HFF-Myc (cell line): Measurements from ENCODE around the gene SP9.
"Not testable (repeated sequence)": the region's sequence is repeated elsewhere in the genome, so short reads cannot be mapped to it uniquely, and the experiment has no call there.

ENCODE experiments used
- DNase-seq: peaks from one replicate; pipeline ENCODE4 v3.0.0-alpha.2; 2011; ENCODE audit warnings: low read depth; ENCODE audit errors: extremely low read depth
- H3K4me3 ChIP-seq: replicated peaks from 2 replicates; pipeline ENCODE4 v1.5.1; 2011; ENCODE audit warnings: low read depth, mild to moderate bottlenecking, control low read depth, low read length
- CTCF ChIP-seq: IDR thresholded peaks from 2 replicates; pipeline ENCODE4 v1.5.1; 2012; ENCODE audit warnings: mild to moderate bottlenecking, low read depth, low read length, control low read depth; ENCODE audit errors: missing control alignments

Gene SP9

GRCh38 chr2:174353004-174353403, 18.2 kb downstream of the SP9 start:
- H3K4me3 ChIP-seq = no peak overlapping the region
- DNase-seq = no peak
- TF ChIP-seq CTCF = no peak

DNA sequence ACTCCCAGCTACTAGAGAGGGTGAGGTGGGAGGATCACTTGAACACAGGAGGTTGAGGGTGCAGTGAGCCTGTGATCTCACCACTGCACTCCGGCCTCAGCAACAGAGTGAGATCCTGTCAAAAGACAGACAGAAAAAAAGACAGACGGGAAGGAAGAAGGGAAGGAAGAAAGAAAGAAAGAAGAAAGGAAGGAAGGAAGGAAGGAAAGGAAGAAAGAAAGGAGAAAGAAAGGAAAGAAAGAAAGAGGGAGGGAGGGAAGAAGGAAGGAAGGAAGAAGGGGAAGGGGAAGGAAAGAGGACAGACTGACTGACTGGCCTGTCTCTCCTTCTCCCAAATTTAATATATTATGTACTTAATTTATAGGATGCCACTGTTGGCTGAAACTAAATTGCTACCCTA, 21.6 kb downstream of the SP9 start:
- H3K4me3 ChIP-seq = no peak overlapping the region
- no peak for TF ChIP-seq CTCF
- DNase-seq = no peak

- H3K4me3 ChIP-seq, DNase-seq: not testable (repeated sequence)
These were observed 24.9 kb downstream of the SP9 start for GRCh38 chr2:174359663-174360062.

- no peak overlapping the region for H3K4me3 ChIP-seq
- no peak for TF ChIP-seq CTCF
- DNase-seq = no peak
These were observed 28.2 kb downstream of the SP9 start for GRCh38 chr2:174362949-174363348.

- not testable (repeated sequence) for DNase-seq, H3K4me3 ChIP-seq
These were observed 28.9 kb downstream of the SP9 start for GRCh38 chr2:174363492-174364225.

- TF ChIP-seq CTCF = no peak
- H3K4me3 ChIP-seq = no peak overlapping the region
- DNase-seq = no peak
These were observed 29.9 kb downstream of the SP9 start for GRCh38 chr2:174364628-174365027.

DNA sequence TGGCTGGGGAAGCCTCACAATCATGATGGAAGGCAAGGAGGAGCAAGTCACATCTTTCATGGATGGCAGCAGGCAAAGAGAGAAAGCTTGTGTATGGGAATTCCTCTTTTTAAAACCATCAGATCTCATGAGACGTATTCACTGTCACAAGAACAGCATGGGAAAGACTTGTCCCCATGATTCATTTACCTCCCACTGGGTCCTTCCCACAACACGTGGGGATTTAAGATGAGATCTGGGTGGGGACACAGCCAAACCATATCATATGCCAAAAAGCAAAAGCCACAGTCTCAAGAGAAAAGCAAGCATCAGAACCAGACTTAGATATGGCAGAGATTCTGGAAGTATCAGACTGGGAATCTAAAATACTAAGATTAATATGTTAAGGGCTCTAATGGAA, 30.8 kb downstream of the SP9 start:
- H3K4me3 ChIP-seq = no peak overlapping the region
- no peak for TF ChIP-seq CTCF
- no peak for DNase-seq

GRCh38 chr2:174368691-174369090, 33.9 kb downstream of the SP9 start:
- no peak for TF ChIP-seq CTCF
- no peak overlapping the region for H3K4me3 ChIP-seq
- DNase-seq = no peak
